CD14-positive monocyte (primary cell): ENCODE data around the gene IMPACT. TPM values are rescaled to one million over a fixed set of nuclear protein-coding genes. Genes with fewer than 3 reads are reported as not detected.

ENCODE experiments used
- DNase-seq, 3 donors: peaks; one replicate each; pipeline ENCODE4 v3.0.0-alpha.2; 2011 to 2022
- H2AFZ ChIP-seq: 2 replicates; pipeline ENCODE4 v1.6.0; 2012; ENCODE audit warnings: mild to moderate bottlenecking, low read depth, low read length, inconsistent platforms; ENCODE audit not compliant: insufficient read depth, poor library complexity, severe bottlenecking
- H3K27ac ChIP-seq, 2 donors: 1 replicate in 1 of 2; 2 replicates in 1 of 2; pipeline ENCODE4 v1.5.1; 2012 to 2013; ENCODE audit warnings: low read length in 2 of 2, control low read depth in 1 of 2, inconsistent platforms in 1 of 2, low read depth in 1 of 2, mild to moderate bottlenecking in 1 of 2
- H3K27me3 ChIP-seq, 2 donors: one replicate each; pipeline versions ENCODE4 v1.6.0 to v1.6.1; 2011 to 2013; ENCODE audit warnings: low read length in 2 of 2; ENCODE audit not compliant: control insufficient read depth in 2 of 2, insufficient read depth in 2 of 2
- H3K36me3 ChIP-seq, 2 donors: replicated peaks in 1 of 2; 1 replicate in 1 of 2; 2 replicates in 1 of 2; pipeline versions ENCODE4 v1.5.1 to v1.6.1; 2012 to 2013; ENCODE audit warnings: low read length in 2 of 2, control low read depth in 1 of 2, inconsistent platforms in 1 of 2, mild to moderate bottlenecking in 1 of 2; ENCODE audit not compliant: insufficient read depth in 2 of 2, control insufficient read depth in 1 of 2
- H3K4me1 ChIP-seq, 2 donors: 1 replicate in 1 of 2; 2 replicates in 1 of 2; pipeline versions ENCODE4 v1.5.1 to v1.6.1; 2012 to 2013; ENCODE audit warnings: low read length in 2 of 2, control low read depth in 1 of 2, inconsistent platforms in 1 of 2, mild to moderate bottlenecking in 1 of 2, moderate library complexity in 1 of 2; ENCODE audit not compliant: insufficient read depth in 2 of 2, control insufficient read depth in 1 of 2
- H3K4me2 ChIP-seq: replicated peaks from 2 replicates; pipeline ENCODE3; 2012; ENCODE audit warnings: low read length, moderate library complexity, mild to moderate bottlenecking; ENCODE audit not compliant: poor library complexity, severe bottlenecking; ENCODE audit errors: extremely low read depth
- H3K4me3 ChIP-seq, 3 experiments: fragments of 200-600 bp in 1 of 3; sonication (generic) in 1 of 3; replicated peaks in 1 of 3; 1 replicate in 2 of 3; 2 replicates in 1 of 3; pipeline ENCODE4 v1.5.1; 2011 to 2013; ENCODE audit warnings: low read length in 3 of 3, mild to moderate bottlenecking in 3 of 3, control low read depth in 2 of 3, low read depth in 2 of 3, inconsistent platforms in 1 of 3, moderate library complexity in 1 of 3
- H3K79me2 ChIP-seq: 2 replicates; pipeline ENCODE4 v1.6.0; 2012; ENCODE audit warnings: mild to moderate bottlenecking, control low read depth, inconsistent platforms, low read length, moderate library complexity; ENCODE audit not compliant: insufficient read depth
- H3K9ac ChIP-seq: 2 replicates; pipeline ENCODE4 v1.6.0; 2017; ENCODE audit warnings: low read length, mild to moderate bottlenecking; ENCODE audit not compliant: insufficient read depth, poor library complexity, severe bottlenecking
- H3K9me3 ChIP-seq, 2 donors: replicated peaks in 1 of 2; 1 replicate in 1 of 2; 2 replicates in 1 of 2; pipeline versions ENCODE4 v1.5.1 to v1.6.1; 2012 to 2013; ENCODE audit warnings: low read length in 2 of 2, control low read depth in 1 of 2; ENCODE audit not compliant: control insufficient read depth in 1 of 2, insufficient read depth in 1 of 2
- H4K20me1 ChIP-seq: 2 replicates; pipeline ENCODE4 v1.6.0; 2012; ENCODE audit warnings: mild to moderate bottlenecking, low read length, control low read depth, moderate library complexity; ENCODE audit not compliant: insufficient read depth
- H3K27ac Mint-ChIP-seq, 7 donors: one replicate each; pipeline ENCODE4 v1.8.0; 2020; ENCODE audit warnings: mild to moderate bottlenecking in 7 of 7, mixed read lengths in 7 of 7, moderate library complexity in 6 of 7, inconsistent platforms in 2 of 7
- H3K27me3 Mint-ChIP-seq, 3 donors: one replicate each; pipeline ENCODE4 v1.8.0; 2021 to 2022; ENCODE audit warnings: low read depth in 3 of 3, mild to moderate bottlenecking in 3 of 3, mixed read lengths in 3 of 3, moderate library complexity in 3 of 3, inconsistent platforms in 1 of 3
- H3K36me3 Mint-ChIP-seq, 2 donors: one replicate each; pipeline ENCODE4 v1.8.0; 2020; ENCODE audit warnings: mixed read lengths in 2 of 2, inconsistent platforms in 1 of 2, mild to moderate bottlenecking in 1 of 2
- H3K4me1 Mint-ChIP-seq: one replicate; pipeline ENCODE4 v1.8.0; 2020; ENCODE audit warnings: mild to moderate bottlenecking, mixed read lengths
- H3K4me3 Mint-ChIP-seq, 2 donors: one replicate each; pipeline ENCODE4 v1.8.0; 2020; ENCODE audit warnings: mild to moderate bottlenecking in 2 of 2, mixed read lengths in 2 of 2, moderate library complexity in 1 of 2
- H3K9me3 Mint-ChIP-seq, 7 donors: one replicate each; pipeline ENCODE4 v1.8.0; 2020 to 2022; ENCODE audit warnings: mixed read lengths in 7 of 7, mild to moderate bottlenecking in 6 of 7, moderate library complexity in 6 of 7, inconsistent platforms in 2 of 7
- WGBS: methylation state at CpG from one replicate; pipeline ENCODE4 v1.1.5; 2013; ENCODE audit warnings: missing lambda C conversion rate; ENCODE audit not compliant: insufficient coverage; 5-methylcytosine and 5-hydroxymethylcytosine counted together
- intact Hi-C, 2 donors: fragments of 100-400 bp; cut with micrococcal nuclease; formaldehyde crosslinking; loops; one replicate each; pipeline versions ENCODE4 v1.15.0 to v1.15.1; 2023
- polyA plus RNA-seq, 3 donors: library from polyadenylated mRNA; depleted of rRNA in 1 of 3; unstranded in 2 of 3; stranded (reverse) in 1 of 3; fragments of 300-500 nt in 2 of 3; fragments of >200 nt in 1 of 3; fragmentation: Illumina TruSeq in 2 of 3; gene quantifications; 1 replicate in 2 of 3; 2 replicates in 1 of 3; pipeline ENCODE4 v1.2.3, GENCODE V29; 2012 to 2021
- small RNA-seq: library from RNA; depleted of rRNA; stranded (forward); fragments of <200 nt; gene quantifications from one replicate; pipeline ENCODE3, GENCODE V24; 2012; ENCODE audit warnings: low read depth; ENCODE audit not compliant: insufficient read length
- TF ChIP-seq, protein P1 (sequence below): fragments of 200-600 bp; IDR thresholded peaks from one replicate; pipeline ENCODE4 v1.8.0; 2022; ENCODE audit warnings: antibody characterized with exemption, mild to moderate bottlenecking

IMPACT gene
- polyA plus RNA-seq, 3 donors: 8.9 to 19.7 (median 15.8) TPM

DNA sequence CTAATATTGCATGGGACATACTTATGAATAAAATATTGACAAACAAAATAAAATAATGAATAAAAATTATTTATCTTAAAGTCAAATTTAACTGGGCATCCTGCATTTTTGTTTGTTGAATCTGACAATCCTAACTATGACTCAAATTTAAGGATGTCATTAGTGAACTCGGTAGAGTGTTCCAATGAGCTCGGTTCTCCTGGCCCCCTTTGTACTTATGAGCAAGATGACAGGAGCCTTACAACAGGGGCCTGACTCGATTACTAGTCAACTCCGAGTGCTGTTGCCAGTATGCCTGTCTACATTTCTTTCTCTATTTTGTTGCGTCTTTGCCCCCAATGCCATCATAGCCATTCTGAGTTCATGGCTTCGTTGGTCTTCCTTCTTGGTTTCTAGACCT, 74.3 kb downstream of the IMPACT start:
- TF ChIP-seq, protein P1, sequence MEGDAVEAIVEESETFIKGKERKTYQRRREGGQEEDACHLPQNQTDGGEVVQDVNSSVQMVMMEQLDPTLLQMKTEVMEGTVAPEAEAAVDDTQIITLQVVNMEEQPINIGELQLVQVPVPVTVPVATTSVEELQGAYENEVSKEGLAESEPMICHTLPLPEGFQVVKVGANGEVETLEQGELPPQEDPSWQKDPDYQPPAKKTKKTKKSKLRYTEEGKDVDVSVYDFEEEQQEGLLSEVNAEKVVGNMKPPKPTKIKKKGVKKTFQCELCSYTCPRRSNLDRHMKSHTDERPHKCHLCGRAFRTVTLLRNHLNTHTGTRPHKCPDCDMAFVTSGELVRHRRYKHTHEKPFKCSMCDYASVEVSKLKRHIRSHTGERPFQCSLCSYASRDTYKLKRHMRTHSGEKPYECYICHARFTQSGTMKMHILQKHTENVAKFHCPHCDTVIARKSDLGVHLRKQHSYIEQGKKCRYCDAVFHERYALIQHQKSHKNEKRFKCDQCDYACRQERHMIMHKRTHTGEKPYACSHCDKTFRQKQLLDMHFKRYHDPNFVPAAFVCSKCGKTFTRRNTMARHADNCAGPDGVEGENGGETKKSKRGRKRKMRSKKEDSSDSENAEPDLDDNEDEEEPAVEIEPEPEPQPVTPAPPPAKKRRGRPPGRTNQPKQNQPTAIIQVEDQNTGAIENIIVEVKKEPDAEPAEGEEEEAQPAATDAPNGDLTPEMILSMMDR: no peak
- no peak for DNase-seq
- Histone ChIP-seq H3K79me2 (no peaks in the 10 kb centered on the region), H3K4me2 (no peak overlapping the region), H2AFZ (no peak overlapping the region), H3K27ac (no peak overlapping the region), H3K27me3 (no peaks in the 10 kb centered on the region), H3K9ac (no peak overlapping the region), H4K20me1 (no peaks in the 10 kb centered on the region), H3K4me1 (no peaks in the 10 kb centered on the region), H3K9me3 (no peaks in the 10 kb centered on the region), H3K36me3 (no peaks in the 10 kb centered on the region), H3K4me3 (no peak overlapping the region)
- WGBS: 90% methylated on average over 5 of the region's 6 CpGs
- Mint-ChIP-seq H3K36me3 (no peaks in the 10 kb centered on the region), H3K4me1 (no peaks in the 10 kb centered on the region), H3K9me3 (no peaks in the 10 kb centered on the region), H3K27ac (no peak overlapping the region), H3K27me3 (peaks cover 0 to 5% (median 2%) of the 10 kb centered on the region in 3 donors), H3K4me3 (no peak overlapping the region)
- intact Hi-C loops: no loop called here

DNA sequence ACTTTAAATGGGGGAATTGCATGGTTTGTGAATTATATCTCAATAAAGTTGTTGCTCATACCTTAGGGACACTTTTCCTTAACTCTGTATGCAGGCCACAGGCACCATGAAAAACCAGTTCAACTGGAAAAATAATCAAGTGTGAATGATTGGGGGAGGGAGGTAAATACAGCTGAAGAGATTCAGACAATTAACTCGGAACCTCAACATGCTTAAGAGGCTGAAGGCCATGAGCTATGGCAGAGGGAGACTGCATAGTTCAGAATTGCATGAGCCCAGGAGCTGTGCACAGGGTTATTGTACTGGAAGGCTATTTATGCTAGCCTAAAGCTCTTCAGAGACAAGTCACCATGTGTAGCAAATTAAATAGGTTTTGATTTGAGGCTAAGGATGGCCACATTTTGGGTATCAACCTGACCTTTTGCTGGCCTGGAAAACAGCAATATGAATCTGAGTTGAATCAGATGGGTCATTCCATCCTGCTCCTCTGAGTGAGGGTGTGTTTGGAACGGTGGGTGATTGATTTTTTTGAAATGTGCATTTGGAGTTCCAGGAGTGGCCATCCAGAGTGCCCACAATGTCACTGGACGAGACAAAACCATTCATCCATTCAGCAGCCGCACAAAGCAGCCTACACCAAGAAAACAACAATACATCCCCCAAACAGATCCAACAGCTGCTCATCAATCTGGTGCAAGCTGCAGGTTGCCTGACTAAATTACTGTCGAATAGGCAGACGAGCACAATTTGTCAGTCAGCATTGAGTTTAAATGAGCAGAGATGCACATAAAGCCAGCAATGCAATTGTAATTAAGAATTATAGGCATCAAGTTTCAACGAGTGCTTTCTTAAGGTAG, 76.4 kb downstream of the IMPACT start:
- Mint-ChIP-seq H3K27me3 (peaks cover 0 to 5% (median 2%) of the 10 kb centered on the region in 3 donors), H3K36me3 (no peaks in the 10 kb centered on the region), H3K27ac (no peak overlapping the region), H3K9me3 (peaks cover 0 to 8% (median 5%) of the 10 kb centered on the region in 7 donors), H3K4me1 (peaks cover 2% of the 10 kb centered on the region), H3K4me3 (no peak overlapping the region)
- 99% methylated on average over 6 of the region's 7 CpGs for WGBS
- H3K9ac ChIP-seq: no peak overlapping the region
- H4K20me1 ChIP-seq: no peaks in the 10 kb centered on the region
- DNase-seq: no peak
- H3K4me2 ChIP-seq: no peak overlapping the region
- H3K9me3 ChIP-seq: no peaks in the 10 kb centered on the region
- H3K36me3 ChIP-seq: no peaks in the 10 kb centered on the region
- no peak overlapping the region for H3K27ac ChIP-seq
- no peak overlapping the region for H2AFZ ChIP-seq
- H3K4me3 ChIP-seq: no peak overlapping the region
- TF ChIP-seq, protein P1: no peak
- no peaks in the 10 kb centered on the region for H3K79me2 ChIP-seq
- H3K4me1 ChIP-seq: no peaks in the 10 kb centered on the region
- intact Hi-C loops: no loop called here
- H3K27me3 ChIP-seq: no peaks in the 10 kb centered on the region

Small RNA genes within 50 kb of the gene (small RNA-seq; reads per million reads assigned to genes)
- gene RF00019: not detected

Other genes starting within 250 kb of the IMPACT start
- gene OSBPL1A, start 28.8 kb upstream of the IMPACT start, polyA plus RNA-seq: 1 to 10 TPM; 6.3 to 9.1 (median 7.1) TPM
- under 1 TPM in 1 of 3 donors, not detected in 2; 0.10 TPM for gene HRH4, start 34.0 kb downstream of the IMPACT start, polyA plus RNA-seq